Activated CD8-positive, alpha-beta memory T cell treated with anti-CD3 and anti-CD28 coated beads, Interleukin-2, amount 50 U/mL, for 1 hour (primary cell): ENCODE data around the gene HOXA11.

Experiments
- DNase-seq: peaks from one replicate; pipeline ENCODE4 v3.0.0-alpha.2; 2020; ENCODE audit errors: extremely low read depth

Gene HOXA11

GRCh38 chr7:27169658-27170425 lies 15.2 kb downstream of the HOXA11 start:
- no peak for DNase-seq

GRCh38 chr7:27168265-27168947 lies 16.6 kb downstream of the HOXA11 start:
- no peak for DNase-seq

- no peak for DNase-seq
These were observed 17.1 kb downstream of the HOXA11 start for GRCh38 chr7:27167916-27168264.

GRCh38 chr7:27166531-27167505 lies 18.2 kb downstream of the HOXA11 start:
- DNase-seq, result no peak

GRCh38 chr7:27165996-27166530 lies 19.0 kb downstream of the HOXA11 start:
- DNase-seq, result no peak

- no peak for DNase-seq
These were observed 19.7 kb downstream of the HOXA11 start, which contains the start of gene HOXA9 for GRCh38 chr7:27165089-27165995. Gene HOXA9, minus strand, starts transcription at chr7:27165537. Its CDS starts 80 bp downstream, at chr7:27165457.

- no peak for DNase-seq
These were observed 20.5 kb downstream of the HOXA11 start for GRCh38 chr7:27164367-27165088.

GRCh38 chr7:27164045-27164366 lies 21.0 kb downstream of the HOXA11 start:
- DNase-seq, result no peak

GRCh38 chr7:27163288-27164044 lies 21.6 kb downstream of the HOXA11 start:
- DNase-seq, result no peak

- no peak for DNase-seq
These were observed 22.3 kb downstream of the HOXA11 start for GRCh38 chr7:27162561-27163287.

GRCh38 chr7:27161721-27162560 lies 23.1 kb downstream of the HOXA11 start:
- DNase-seq, result no peak

GRCh38 chr7:27161214-27161720 lies 23.8 kb downstream of the HOXA11 start:
- DNase-seq, result no peak

GRCh38 chr7:27160546-27161213 lies 24.4 kb downstream of the HOXA11 start:
- DNase-seq, result peak; percentile 74

- no peak for DNase-seq
These were observed 24.9 kb downstream of the HOXA11 start for GRCh38 chr7:27160145-27160545.

GRCh38 chr7:27159266-27160144 lies 25.5 kb downstream of the HOXA11 start:
- no peak for DNase-seq
